Islet of Langerhans (tissue), 1 donor: ENCODE measurements around the gene FRMPD4.

ENCODE experiments used
- FAIRE-seq: peaks from one replicate; lab custom pipeline; 2011; peaks lifted over from hg19 to GRCh38; lab: Jason Lieb, UNC

FRMPD4 gene

DNA sequence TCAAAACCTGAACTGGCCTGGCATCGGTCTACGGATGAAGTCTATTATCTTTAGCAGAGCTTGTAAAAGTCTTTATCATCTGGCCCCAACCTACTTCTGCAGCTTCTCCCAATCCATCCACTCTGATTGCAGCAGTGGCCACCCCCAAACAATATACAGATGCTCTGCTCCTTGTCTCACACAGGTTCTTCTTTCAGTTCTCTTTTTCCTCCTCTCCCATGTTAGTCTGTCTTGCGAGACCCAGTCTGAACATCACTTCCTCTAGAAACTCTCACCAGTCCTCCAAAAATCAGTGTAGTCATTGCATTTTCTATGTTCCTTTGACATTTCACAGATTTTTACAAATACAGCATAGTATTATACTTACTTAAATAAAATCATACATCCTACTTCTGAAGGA, 163.0 kb downstream of the FRMPD4 start:
- FAIRE-seq = no peak

- no peak for FAIRE-seq
Measured at GRCh38 chrX:12304261-12304660, 166.0 kb downstream of the FRMPD4 start.

DNA sequence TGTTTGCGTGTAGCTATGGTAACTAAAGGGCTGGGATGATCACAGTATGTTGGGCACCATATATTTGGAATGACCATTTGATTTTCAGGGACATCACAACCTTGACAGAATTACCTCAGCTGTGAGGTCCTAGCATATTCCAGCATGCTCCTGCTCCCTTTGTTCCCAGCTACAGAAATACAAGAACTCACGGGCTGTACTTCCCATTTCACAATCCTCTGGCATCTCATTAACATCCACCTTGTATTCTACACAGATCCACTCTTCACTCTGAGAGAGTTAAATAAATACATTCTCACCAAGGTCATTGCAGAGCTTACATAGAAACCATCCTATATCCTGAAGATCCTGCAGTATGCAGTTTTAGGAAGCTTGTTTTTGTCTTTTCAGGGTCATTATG, 169.7 kb downstream of the FRMPD4 start:
- FAIRE-seq = no peak

- peak; percentile 58 for FAIRE-seq
Measured at GRCh38 chrX:12308420-12308819, 170.1 kb downstream of the FRMPD4 start.

GRCh38 chrX:12309040-12309743, 170.9 kb downstream of the FRMPD4 start:
- FAIRE-seq = peak; percentile 95

- no peak for FAIRE-seq
Measured at GRCh38 chrX:12309744-12310076, 171.4 kb downstream of the FRMPD4 start.

- FAIRE-seq = no peak
Measured at GRCh38 chrX:12314651-12315050, 176.4 kb downstream of the FRMPD4 start.

DNA sequence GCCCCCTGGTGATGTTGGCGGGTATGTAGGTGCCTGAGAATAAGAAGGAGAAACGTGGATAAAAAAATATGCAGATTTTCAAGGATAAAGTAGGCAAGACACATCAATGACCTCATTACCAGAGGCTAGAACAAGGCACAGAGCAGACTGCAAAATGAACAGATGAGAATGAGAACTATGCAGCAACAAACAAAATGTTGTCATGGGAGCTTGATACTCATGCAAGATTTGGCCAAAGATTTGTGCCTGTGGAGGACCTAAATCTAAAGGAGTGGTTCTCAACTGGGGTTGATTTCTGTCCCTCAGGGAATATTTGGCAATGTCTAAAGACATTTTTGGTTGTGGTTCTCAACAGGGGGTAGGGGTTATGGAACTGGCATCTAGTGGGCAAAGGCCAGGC, 177.3 kb downstream of the FRMPD4 start:
- FAIRE-seq = no peak

DNA sequence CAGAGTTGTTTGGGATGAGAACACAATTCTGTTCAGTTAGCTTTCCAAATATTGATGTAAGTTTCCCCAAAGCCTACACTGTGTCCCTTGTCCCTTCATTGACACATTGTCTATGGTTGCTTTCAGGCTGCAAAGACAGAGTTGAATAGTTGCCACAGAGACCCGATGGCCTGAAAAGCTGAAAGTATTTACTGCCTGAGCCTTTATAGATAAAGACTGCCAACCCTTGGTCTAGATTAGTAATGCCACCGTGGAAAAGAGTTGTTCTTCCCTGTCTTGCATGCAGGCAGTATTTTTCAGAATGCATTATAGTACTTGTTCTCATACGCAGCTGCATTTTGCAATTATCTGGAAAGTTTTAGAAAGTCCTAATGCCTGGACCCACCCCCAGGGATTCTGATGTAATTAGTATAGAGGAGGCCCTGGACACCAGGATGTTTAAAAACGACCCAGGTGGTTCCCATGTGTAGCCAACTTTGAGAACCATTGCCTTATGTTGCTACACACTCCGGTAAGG, 180.8 kb downstream of the FRMPD4 start:
- FAIRE-seq = no peak

DNA sequence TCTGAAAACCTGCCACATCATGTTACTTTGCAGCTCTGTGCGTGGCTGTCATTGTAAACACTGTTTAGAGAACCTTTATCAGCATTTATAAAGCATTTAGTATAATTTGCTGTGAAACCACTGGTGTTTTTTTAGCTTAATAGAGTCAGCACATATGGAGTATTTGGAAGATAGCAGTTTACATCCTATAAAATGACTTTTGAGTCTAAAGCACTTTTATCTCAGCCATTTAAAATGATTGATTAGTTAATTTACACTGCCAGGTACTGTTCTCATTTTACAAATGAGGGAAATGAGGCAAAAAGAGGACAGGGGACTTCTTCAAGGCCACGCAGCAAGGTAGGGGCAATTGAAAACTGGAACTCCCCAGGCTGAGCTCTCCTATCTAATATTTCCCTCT, 181.7 kb downstream of the FRMPD4 start:
- FAIRE-seq = no peak

- FAIRE-seq = no peak
Measured at GRCh38 chrX:12322031-12322430, 183.8 kb downstream of the FRMPD4 start.

GRCh38 chrX:12325171-12325570, 186.9 kb downstream of the FRMPD4 start:
- no peak for FAIRE-seq

- no peak for FAIRE-seq
Measured at GRCh38 chrX:12327836-12328235, 189.6 kb downstream of the FRMPD4 start.

DNA sequence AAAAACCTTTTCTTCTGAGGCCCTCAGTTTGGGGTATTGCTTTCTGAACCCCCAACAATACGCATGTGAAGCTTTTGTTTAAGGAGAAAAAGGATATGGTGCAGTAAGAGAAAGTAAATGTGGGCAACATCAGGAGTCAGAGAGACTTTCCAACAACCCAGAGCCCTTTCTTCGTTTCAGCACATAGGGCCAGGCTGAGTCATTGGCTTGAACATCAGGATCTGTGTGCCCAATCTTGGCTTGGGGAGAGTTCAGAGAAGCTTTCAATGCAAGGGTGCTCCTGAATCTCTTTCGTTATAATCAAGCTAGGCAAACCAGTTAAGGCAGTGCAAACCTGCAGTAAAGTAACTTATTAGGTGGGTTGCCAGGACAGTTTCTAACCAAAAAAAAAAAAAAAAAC, 191.2 kb downstream of the FRMPD4 start:
- FAIRE-seq = no peak

DNA sequence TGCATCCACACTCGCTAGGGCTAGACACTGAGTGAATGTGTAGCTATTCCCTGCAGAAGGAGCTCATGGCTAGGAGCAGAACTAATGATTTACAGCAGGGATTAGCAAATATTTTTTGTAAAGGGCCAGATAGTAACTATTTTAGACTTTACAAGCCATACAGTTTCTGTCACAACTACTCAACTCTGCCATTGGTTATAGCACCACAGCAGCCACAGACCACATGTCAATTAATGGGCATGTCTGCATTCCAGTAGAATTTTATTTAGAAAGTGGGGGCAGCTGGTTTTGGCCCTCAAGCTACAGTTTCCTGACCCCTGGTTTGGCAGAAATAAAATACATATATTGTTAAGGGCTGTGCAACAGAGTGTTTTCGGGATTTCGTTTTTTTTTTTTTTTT, 192.6 kb downstream of the FRMPD4 start:
- FAIRE-seq = no peak

DNA sequence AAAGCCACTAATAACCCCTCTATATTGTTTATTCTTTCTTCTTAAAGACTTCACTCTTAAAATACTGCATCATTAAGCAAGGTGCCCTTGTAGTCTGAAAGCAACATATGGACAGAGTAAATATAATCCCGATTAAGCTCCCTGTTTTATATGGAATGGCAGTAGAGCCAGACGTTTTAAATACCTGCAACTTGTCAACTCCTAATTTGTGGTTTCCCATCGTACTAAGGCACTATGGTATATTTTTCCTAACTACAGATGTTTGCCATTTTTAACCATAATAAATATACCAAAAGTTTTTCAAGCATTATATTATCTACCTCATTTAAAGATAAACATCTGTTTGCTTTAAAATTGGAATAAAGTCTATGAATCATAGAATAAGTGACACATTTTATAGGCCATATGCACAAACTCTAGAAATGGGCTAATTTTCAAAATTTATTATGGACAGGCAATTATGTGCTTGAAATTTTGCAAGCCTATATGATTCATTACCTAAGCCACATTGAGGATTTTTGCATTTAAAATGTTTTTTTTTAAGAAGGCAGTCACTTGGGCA, 194.6 kb downstream of the FRMPD4 start:
- FAIRE-seq = no peak

DNA sequence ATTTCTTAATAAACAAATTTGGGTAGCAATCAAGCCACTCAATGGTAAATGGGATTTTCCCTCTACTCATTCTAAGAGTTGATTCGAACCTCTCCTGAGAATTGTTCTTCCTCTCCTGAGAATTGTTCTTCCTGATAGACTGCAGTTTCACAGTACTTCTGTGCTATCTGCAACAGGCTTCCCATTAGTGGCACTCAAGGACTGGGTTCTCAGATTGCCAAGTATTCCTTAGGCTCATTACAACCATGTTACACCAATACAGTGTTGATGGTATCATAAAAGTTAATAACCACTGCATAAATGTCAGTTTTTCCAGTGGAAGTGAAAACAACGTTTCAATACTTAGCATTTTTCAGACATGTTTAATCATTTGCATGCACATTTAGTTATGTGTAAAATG, 201.6 kb downstream of the FRMPD4 start:
- no peak for FAIRE-seq

GRCh38 chrX:12344954-12345353, 206.7 kb downstream of the FRMPD4 start:
- FAIRE-seq = no peak

GRCh38 chrX:12349201-12349600, 210.9 kb downstream of the FRMPD4 start:
- FAIRE-seq = no peak

DNA sequence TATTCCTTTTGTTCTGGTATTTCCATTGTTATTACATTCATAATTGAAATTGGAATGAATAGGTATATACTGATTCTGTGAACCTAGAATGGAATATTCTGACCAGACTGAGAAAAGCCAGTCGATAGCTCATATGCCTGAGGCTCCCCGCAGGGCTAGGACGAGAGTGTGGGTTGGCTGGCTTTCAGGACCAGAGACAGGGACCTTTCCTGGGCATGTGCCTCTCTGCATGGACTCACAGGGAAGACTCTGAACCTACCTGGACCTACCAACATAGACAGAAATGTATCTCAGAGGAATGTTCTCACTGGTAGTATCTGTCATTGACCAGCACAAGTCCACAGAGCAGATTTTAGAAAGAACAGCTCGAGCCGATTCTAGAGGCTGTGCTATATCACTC, 214.6 kb downstream of the FRMPD4 start:
- FAIRE-seq = no peak

DNA sequence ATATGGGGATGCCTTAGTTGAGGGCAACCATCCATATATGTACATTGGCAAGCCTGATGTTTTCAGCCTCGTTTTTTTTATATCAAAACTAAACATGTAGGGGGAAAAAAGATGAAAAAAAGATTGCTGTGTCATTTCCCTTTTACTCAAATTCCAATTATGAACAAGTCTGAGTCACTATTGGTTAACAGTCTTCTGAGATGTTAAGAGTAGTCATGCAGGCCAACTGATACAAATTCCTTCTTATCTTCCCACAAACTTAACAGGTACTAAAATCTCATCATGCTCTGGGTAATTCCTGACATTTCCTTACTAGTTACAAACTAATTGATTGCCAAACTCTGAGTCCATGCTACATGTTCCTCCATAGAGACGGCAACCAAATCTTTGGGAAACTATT, 222.1 kb downstream of the FRMPD4 start:
- FAIRE-seq = no peak

GRCh38 chrX:12360986-12361598, 222.8 kb downstream of the FRMPD4 start:
- FAIRE-seq = peak; percentile 77

- no peak for FAIRE-seq
Measured at GRCh38 chrX:12363216-12363615, 224.9 kb downstream of the FRMPD4 start.

DNA sequence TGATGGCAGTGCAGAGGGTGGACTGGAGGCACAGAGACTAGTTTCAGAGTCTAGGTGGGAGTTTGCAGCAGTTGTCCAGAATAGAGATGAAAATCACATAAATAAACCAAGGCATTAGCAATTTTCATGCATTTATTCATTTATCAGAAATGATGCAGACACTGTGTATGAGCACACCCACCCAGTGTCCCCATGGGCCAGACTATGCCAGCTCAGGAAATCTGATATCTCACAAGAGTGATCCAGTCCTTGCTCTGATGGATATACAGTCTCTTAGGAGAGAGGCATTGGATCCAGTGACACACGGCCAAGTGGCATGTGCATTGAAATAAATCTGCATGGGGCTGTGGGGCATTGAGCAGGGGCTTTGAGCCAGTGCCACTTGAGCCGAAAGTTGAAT, 228.2 kb downstream of the FRMPD4 start:
- no peak for FAIRE-seq
